HG03060 (cell line): ENCODE results near the gene ARHGEF10L.
"Not testable (repeated sequence)": the region's sequence is repeated elsewhere in the genome, so short reads cannot be mapped to it uniquely, and the experiment has no call there.

Experiments
- ATAC-seq: cut with Tn5 transposase; IDR thresholded peaks from one replicate; pipeline ENCODE4 v1.9.1; 2021; ENCODE audit warnings: low read depth, moderate number of reproducible peaks; ENCODE audit not compliant: unreplicated experiment

The ARHGEF10L gene, protein sequence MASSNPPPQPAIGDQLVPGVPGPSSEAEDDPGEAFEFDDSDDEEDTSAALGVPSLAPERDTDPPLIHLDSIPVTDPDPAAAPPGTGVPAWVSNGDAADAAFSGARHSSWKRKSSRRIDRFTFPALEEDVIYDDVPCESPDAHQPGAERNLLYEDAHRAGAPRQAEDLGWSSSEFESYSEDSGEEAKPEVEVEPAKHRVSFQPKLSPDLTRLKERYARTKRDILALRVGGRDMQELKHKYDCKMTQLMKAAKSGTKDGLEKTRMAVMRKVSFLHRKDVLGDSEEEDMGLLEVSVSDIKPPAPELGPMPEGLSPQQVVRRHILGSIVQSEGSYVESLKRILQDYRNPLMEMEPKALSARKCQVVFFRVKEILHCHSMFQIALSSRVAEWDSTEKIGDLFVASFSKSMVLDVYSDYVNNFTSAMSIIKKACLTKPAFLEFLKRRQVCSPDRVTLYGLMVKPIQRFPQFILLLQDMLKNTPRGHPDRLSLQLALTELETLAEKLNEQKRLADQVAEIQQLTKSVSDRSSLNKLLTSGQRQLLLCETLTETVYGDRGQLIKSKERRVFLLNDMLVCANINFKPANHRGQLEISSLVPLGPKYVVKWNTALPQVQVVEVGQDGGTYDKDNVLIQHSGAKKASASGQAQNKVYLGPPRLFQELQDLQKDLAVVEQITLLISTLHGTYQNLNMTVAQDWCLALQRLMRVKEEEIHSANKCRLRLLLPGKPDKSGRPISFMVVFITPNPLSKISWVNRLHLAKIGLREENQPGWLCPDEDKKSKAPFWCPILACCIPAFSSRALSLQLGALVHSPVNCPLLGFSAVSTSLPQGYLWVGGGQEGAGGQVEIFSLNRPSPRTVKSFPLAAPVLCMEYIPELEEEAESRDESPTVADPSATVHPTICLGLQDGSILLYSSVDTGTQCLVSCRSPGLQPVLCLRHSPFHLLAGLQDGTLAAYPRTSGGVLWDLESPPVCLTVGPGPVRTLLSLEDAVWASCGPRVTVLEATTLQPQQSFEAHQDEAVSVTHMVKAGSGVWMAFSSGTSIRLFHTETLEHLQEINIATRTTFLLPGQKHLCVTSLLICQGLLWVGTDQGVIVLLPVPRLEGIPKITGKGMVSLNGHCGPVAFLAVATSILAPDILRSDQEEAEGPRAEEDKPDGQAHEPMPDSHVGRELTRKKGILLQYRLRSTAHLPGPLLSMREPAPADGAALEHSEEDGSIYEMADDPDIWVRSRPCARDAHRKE (N-terminal part only)

DNA sequence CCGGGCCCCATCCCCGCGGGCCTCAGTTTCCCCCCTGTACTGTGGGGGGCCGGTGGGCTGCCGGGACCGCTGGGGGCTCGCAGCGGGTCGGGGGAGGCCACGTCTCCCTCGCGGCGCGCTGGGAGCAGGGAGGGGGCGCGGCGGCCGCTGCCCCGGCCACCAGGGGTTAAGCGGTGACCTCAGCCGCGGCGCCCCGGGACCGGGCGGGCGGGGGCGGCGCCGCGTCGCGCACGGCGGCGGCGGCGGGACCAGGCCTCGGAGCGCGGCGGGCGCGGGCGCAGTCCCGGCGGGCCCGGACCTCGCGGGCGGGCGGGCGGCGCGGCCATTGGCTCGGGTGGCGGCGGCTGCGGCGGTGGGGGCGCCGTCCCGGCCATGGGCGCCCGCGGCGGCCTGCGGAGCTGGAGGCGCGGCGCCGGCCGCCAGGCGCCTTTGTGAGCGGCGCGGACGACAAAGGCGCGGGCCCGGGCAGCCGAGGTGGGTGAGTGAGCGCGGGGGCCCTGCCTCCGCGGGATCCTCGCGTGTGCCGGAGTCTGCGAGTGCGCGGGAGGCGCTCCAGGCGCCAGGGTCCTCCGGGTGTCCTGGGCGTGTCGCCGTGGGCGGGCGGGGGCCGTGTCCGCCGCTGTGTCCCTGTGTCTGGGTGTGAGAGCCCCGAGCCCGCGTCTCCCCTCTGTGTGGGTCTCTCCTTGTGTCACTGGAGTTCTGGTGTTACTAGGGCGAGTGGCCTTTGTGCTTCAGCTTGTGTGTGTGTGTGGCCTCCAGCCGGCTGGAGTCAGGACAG lies at the start of gene ARHGEF10L:
ARHGEF10L (plus strand) TSS at position 222 of the 778 bp plus-strand sequence. CDS start 40,898 bp downstream, outside the sequence.
- ATAC-seq = no peak

- not testable (repeated sequence) for ATAC-seq
Observed at GRCh38 chr1:17489768-17490417, 49.6 kb upstream of the ARHGEF10L start.

- ATAC-seq = not testable (repeated sequence)
Observed at GRCh38 chr1:17490667-17491066, 48.8 kb upstream of the ARHGEF10L start.

GRCh38 chr1:17494114-17494729 lies 45.3 kb upstream of the ARHGEF10L start:
- ATAC-seq = peak; percentile 44

DNA sequence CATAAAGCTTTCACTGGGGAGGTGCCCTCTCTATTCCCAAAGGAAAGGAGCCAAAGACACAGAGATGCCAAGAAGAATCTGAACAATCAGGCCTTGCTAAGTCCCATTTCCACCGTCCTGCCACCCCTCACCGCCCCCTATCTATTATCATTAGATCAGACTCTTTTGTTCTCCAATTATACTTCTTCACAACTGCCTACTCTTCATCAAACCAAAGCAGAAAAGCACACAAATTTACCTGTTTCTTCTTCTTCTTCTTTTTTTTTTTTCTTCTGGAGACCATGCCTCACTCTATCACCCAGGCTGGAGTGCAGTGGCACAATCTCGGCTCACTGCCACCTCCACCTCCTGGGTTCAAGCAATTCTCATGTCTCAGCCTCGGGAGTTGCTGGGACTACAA lies 43.1 kb upstream of the ARHGEF10L start:
- ATAC-seq = no peak

DNA sequence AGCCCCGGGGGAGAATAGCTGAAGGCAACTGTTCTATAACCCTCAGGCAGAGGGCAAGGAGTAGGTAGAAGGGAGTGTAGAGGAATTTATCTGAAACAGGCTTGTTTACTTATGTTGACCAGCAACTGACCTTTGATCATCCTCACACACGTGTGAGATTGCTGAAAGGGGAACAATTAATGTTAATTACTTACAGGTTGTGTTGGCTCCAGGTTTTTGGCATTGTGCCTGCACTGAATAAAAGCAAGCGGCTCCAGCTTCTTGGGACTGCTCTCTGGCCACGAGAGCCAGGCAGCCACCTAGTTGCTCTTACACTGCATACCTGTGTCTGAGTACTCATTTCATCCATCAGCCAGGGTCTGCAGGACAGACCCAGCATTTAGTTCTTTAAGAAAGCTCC lies 41.3 kb upstream of the ARHGEF10L start:
- no peak for ATAC-seq

DNA sequence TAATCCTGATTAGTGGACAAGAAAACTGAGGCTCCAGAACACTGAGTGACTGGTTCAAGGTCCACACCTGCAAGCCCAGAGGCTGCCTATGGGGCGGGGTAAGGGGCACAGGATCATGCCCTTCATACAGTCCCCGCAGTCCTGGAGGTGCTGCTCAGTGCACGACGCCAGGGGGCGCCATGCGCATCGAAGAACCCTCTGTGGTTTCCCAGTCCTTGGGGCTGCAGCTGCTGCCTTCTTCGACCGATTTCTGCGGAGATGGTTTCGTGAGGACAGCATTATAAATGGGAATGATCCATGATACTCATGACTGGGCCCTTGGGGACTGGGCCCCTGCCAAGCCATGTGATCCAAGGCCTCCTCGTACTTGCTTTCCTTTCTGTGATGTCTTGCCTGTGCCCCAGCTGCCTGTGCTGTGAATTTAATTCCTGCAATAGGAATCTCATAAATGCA lies 37.1 kb upstream of the ARHGEF10L start:
- ATAC-seq = no peak

DNA sequence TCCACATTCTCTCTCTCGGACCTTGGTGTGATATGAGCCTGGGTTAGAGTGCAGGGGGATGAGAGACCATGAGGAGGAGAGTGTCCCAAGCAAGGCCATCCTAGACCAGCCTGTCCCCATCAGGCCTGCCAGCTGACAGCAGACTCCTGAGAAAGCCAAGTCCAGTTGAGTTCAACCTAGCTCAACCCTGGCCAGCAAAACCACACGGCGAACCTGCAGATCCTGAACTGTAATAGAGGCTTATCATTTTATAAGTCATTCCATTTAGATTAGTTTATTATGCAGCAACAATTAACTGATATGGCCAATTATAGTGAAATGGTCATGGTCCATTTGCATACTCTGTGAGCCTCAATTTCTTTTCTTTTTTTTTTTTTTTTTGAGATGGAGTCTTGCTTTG lies 36.4 kb upstream of the ARHGEF10L start:
- no peak for ATAC-seq

DNA sequence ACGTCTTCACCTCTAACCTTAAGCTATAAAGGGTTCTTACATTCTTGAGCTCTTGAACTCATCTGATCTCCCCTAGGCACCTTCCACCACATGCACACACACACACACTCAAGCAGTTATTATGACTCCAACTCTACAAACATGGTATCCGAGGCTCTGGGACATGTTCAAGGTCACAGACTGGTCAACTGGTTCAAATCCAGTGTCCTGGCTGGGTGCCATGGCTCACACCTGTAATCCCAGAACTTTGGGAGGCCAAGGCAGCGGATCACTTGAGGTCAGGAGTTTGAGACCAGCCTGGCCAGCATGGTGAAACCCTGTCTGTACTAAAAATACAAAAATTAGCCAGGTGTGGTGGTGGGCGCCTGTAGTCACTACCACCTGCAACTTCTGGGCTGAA lies 32.3 kb upstream of the ARHGEF10L start:
- ATAC-seq = not testable (repeated sequence)

DNA sequence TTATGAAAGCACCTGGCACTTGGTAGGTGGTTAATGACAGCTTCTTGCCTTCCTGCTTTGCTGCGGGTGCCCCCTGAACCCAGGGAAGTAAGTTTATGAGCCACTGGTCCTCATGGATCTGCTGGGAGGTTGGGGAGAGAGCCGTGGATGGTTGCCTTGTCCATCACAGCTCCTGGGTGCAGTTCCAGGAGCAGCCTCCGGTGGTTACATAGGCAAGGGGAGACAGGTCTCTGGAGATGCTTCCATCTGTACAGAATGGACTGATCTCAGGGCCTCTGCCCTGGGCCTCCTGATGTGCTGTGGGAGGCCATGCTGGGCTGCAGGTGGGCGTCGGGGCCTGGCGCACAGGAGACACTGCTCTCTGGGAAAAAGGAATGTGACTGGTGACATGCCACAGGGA lies 31.6 kb upstream of the ARHGEF10L start:
- no peak for ATAC-seq

GRCh38 chr1:17509363-17509762 lies 30.1 kb upstream of the ARHGEF10L start:
- ATAC-seq = no peak

- ATAC-seq = no peak
Observed at GRCh38 chr1:17510138-17510537, 29.4 kb upstream of the ARHGEF10L start.

DNA sequence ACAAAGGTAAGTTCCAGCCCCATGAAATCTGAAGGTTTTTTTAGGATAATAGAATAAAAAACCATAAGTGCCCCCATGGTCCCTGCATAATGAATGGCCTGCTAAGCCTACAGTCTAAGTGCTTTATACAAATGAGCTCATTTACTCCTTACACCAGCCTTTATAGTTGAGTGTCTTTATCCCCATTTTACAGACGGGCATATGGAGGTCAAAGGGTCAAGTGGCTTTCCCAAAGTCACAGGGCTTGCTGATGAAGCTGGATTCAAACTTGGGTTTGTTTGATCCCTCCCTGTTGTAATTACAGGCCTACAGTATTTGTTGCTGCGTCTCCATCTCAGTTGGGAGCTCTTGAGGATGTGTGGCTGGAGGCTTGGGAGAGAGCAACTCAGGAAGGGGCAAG lies 28.3 kb upstream of the ARHGEF10L start:
- ATAC-seq = no peak

DNA sequence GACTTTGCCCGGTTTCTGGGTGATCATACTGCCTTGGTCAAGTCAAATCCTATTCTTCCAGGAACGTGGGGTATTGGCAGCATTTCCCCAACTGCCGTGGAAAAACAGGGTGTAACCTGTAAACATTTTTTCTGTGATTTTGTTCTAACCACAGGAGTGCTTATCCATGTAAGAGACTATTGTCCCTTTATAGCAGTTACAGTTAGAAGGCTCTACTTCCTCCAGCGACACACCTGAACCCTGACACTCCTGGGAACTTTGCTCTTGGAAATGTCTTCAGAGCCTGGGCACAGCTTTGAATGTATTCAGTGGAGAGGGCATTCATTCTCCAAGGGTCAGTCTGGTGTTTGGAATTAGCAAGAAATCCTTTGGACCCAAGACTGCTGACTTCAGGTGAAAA lies 26.4 kb upstream of the ARHGEF10L start:
- no peak for ATAC-seq

DNA sequence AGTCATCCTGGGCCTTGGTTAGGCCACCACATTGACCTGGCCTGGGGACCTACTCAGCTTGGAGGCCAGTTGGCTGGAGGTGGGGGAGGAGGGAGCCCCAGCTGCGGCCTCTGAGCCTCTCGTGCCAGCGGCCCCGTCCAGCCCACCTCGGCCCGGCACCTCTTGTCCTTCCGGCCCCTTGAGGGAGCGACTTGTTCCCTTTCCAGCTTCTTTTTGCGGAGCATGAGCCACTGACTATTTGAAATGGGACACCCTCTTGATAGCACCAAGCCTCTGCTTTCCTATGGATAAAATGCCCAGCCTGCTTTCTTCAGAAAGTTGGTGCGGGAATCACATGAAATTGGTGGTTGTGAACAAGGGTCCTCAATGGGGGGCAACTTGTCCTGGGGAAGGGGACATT lies 24.7 kb upstream of the ARHGEF10L start:
- ATAC-seq = no peak

DNA sequence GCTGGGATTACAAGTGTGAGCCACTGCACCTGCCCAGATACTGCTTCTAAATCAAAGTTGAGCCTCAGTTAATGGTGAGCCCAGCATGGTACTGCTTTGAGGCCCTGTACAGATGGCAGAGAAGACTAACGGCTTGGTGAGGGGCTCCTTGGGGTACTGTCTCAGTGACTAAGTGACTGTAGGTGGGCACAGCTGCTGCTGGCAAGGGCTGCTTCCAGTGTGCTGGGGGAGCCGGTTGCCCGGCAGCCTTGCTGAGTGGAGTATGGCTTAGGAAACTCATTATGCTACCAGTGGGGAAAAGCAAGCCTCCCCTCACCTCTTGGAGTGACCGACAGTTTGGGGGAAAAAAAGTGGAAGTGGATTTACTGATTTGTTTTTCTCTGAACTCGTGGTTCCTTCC lies 23.6 kb upstream of the ARHGEF10L start:
- ATAC-seq = no peak

GRCh38 chr1:17516303-17517214 lies 22.9 kb upstream of the ARHGEF10L start:
- no peak for ATAC-seq

DNA sequence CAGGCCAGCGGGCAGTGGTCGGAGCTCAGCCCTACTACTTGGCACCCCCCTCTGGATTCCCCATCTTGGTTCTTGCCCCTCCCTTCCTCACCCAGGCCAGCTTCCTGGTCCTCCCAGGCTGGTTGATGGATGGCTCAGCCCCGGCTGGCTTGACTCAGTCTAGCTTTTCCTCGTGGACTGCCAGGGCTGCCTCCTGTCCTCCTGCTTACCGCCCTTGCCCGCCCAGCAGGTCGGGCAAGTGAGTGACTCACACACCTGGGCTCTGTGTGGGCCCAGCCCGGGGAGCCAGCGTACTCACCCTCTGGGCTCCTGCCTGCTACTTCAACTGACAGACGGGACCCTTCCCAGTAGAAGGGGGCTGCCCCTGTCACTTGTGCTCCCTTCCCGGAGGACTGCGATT lies 19.5 kb upstream of the ARHGEF10L start:
- ATAC-seq = no peak
